Measurements from ENCODE around the gene PAWR. TPM values are rescaled to one million over a fixed set of nuclear protein-coding genes. Genes with fewer than 3 reads are reported as not detected.

Gene PAWR
- total and polyA plus RNA-seq, 2 of the 13 experiments (the other 11 are each of a cell fraction or from before 2014, with no cell fraction given) = 29.1 to 36.1 TPM

DNA sequence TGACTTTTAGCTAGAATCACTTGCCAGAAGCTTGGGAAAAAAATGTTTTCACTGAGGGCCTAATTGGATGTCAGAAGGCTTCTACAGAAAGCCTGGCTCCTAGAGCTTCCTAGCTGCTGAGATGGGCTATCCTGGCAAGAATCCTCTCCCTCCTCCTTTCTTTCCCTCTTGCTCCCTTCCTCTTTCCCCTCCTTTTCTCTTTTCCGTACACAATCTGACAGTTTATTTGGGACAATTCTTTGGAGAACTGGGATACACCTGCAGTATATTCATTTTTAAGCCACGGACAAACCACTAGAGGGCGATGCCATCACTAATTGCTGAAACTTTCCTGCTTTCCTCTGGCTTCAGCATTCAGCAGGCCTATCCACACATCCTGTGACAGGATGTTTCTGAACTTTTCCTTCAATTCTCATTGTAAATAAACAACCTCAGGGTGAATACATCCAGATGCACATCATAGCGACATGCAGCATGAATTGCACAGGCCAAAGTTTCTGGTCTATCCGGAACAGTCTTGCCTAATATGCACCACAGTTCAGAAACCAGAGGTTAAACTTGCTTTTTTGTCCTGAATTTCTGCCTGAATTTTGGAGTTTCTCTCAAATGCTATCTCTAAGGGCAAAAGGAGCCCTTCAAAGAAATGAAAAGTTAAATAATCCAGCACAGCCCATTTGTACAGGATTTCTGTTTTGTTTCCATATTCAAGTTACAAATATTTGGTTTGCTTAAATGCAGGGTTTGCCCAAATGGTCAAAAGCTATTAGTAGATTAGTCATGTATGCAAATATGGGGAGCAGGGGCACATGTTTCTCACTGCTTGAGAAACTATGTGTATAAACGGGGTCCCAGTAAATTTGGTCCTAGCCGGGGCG, 142.8 kb downstream of the PAWR start (continued):
- TF ChIP-seq SALL1 (CRISPR knock-in tag; IDR thresholded peaks at IDR 0.05) = peak; percentile 75; the same call in 1 of the 2 replicates
- no peak for TF ChIP-seq ZBTB7B (CRISPR knock-in tag; IDR thresholded peaks at IDR 0.05)
- TF ChIP-seq, protein P1, sequence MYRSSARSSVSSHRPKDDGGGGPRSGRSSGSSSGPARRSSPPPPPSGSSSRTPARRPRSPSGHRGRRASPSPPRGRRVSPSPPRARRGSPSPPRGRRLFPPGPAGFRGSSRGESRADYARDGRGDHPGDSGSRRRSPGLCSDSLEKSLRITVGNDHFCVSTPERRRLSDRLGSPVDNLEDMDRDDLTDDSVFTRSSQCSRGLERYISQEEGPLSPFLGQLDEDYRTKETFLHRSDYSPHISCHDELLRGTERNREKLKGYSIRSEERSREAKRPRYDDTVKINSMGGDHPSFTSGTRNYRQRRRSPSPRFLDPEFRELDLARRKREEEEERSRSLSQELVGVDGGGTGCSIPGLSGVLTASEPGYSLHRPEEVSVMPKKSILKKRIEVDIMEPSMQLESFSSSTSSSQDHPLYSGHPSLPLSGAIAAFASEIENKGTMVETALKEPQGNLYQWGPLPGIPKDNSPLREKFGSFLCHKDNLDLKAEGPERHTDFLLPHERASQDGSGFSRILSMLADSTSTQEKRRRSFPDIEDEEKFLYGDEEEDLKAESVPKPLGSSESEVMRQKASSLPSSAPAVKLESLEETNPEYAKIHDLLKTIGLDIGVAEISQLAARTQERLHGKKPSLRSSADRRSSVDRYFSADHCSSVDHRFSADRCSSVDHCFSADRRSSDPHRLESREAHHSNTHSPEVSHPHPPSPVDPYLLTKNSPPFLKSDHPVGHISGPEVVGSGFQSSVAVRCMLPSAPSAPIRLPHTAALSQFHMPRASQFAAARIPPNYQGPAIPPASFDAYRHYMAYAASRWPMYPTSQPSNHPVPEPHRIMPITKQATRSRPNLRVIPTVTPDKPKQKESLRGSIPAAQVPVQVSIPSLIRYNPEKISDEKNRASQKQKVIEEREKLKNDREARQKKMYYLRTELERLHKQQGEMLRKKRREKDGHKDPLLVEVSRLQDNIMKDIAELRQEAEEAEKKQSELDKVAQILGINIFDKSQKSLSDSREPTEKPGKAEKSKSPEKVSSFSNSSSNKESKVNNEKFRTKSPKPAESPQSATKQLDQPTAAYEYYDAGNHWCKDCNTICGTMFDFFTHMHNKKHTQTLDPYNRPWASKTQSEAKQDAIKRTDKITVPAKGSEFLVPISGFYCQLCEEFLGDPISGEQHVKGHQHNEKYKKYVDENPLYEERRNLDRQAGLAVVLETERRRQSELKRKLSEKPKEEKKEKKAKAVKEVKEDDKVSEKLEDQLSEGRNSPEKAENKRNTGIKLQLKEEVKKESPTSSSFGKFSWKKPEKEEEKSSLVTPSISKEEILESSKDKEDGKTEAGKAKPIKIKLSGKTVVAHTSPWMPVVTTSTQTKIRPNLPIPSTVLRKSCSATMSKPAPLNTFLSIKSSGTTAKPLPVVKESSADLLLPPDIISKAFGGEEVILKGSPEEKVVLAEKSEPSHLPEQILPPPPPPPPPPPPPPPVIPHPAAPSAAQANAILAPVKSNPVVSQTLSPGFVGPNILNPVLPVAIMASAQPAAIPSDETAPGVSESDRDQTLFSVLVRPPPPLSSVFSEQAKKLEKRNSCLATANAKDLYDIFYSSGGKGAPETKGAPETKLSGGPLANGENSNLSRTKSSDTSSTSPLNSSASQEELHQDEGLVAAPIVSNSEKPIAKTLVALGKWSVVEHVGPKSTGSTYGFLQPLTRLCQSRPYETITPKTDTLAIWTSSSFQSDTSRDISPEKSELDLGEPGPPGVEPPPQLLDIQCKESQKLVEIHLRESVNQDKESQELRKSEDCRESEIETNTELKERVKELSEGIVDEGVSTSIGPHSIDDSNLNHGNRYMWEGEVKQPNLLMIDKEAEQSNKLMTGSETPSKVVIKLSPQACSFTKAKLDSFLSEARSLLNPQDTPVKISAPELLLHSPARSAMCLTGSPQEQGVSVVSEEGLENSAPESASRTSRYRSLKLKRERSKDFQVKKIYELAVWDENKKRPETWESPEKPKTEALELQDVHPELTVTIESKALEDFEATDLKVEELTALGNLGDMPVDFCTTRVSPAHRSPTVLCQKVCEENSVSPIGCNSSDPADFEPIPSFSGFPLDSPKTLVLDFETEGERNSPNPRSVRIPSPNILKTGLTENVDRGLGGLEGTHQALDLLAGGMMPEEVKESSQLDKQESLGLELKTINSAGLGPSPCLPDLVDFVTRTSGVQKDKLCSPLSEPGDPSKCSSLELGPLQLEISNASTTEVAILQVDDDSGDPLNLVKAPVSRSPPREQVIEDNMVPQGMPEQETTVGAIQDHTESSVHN (CRISPR knock-in tag; IDR thresholded peaks at IDR 0.05) = no peak
- TF ChIP-seq ZNF562 (CRISPR knock-in tag; IDR thresholded peaks at IDR 0.05; ENCODE audit: borderline replicate concordance) = no peak
- TF ChIP-seq RORA (CRISPR knock-in tag; IDR thresholded peaks at IDR 0.05) = no peak
- TF ChIP-seq SKI (IDR thresholded peaks at IDR 0.05; ENCODE audit: partially characterized antibody) = no peak
- TF ChIP-seq SNRNP70 (IDR thresholded peaks at IDR 0.05; ENCODE audit: low read depth, low read length) = no peak
- TF ChIP-seq SALL2 (CRISPR knock-in tag; IDR thresholded peaks at IDR 0.05) = no peak; the same call in 1 of the 2 replicates
- TF ChIP-seq MED1 (CRISPR knock-in tag; IDR thresholded peaks at IDR 0.05) = peak; percentile 99
- no peak for TF ChIP-seq MTA3 (CRISPR knock-in tag; IDR thresholded peaks at IDR 0.05)
- TF ChIP-seq RARA (CRISPR knock-in tag; IDR thresholded peaks at IDR 0.05) = peak; percentile 78
- peak in 1 of 2 experiments; percentile 36; a peak in 1 of 4 replicates for TF ChIP-seq POLR2A (IDR thresholded peaks at IDR 0.05; ENCODE audit: insufficient read depth in 1 of 2, low read depth in 2 of 2, low read length in 2 of 2)
- TF ChIP-seq, protein P2, sequence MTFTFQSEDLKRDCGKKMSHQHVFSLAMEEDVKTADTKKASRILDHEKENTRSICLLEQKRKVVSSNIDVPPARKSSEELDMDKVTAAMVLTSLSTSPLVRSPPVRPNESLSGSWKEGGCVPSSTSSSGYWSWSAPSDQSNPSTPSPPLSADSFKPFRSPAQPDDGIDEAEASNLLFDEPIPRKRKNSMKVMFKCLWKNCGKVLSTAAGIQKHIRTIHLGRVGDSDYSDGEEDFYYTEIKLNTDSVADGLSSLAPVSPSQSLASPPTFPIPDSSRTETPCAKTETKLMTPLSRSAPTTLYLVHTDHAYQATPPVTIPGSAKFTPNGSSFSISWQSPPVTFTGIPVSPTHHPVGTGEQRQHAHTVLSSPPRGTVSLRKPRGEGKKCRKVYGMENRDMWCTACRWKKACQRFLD (CRISPR knock-in tag; IDR thresholded peaks at IDR 0.05; ENCODE audit: borderline replicate concordance) = no peak
- TF ChIP-seq, protein P3, sequence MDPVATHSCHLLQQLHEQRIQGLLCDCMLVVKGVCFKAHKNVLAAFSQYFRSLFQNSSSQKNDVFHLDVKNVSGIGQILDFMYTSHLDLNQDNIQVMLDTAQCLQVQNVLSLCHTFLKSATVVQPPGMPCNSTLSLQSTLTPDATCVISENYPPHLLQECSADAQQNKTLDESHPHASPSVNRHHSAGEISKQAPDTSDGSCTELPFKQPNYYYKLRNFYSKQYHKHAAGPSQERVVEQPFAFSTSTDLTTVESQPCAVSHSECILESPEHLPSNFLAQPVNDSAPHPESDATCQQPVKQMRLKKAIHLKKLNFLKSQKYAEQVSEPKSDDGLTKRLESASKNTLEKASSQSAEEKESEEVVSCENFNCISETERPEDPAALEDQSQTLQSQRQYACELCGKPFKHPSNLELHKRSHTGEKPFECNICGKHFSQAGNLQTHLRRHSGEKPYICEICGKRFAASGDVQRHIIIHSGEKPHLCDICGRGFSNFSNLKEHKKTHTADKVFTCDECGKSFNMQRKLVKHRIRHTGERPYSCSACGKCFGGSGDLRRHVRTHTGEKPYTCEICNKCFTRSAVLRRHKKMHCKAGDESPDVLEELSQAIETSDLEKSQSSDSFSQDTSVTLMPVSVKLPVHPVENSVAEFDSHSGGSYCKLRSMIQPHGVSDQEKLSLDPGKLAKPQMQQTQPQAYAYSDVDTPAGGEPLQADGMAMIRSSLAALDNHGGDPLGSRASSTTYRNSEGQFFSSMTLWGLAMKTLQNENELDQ (CRISPR knock-in tag; IDR thresholded peaks at IDR 0.05; ENCODE audit: borderline replicate concordance) = no peak
- TF ChIP-seq PHF20 (CRISPR knock-in tag; IDR thresholded peaks at IDR 0.05) = no peak
- TF ChIP-seq, protein P4, sequence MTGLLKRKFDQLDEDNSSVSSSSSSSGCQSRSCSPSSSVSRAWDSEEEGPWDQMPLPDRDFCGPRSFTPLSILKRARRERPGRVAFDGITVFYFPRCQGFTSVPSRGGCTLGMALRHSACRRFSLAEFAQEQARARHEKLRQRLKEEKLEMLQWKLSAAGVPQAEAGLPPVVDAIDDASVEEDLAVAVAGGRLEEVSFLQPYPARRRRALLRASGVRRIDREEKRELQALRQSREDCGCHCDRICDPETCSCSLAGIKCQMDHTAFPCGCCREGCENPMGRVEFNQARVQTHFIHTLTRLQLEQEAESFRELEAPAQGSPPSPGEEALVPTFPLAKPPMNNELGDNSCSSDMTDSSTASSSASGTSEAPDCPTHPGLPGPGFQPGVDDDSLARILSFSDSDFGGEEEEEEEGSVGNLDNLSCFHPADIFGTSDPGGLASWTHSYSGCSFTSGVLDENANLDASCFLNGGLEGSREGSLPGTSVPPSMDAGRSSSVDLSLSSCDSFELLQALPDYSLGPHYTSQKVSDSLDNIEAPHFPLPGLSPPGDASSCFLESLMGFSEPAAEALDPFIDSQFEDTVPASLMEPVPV (CRISPR knock-in tag; IDR thresholded peaks at IDR 0.05) = no peak
